Activated CD4-positive, alpha-beta T cell treated with anti-CD3 and anti-CD28 coated beads, Interleukin-2, amount 10 ng/mL, durations not matched to agents 7 days and 5 days (primary cell): ENCODE results near the gene SIRT6. TPM values are rescaled to one million over a fixed set of nuclear protein-coding genes. Genes with fewer than 3 reads are reported as not detected.
"Not testable (repeated sequence)": the region's sequence is repeated elsewhere in the genome, so short reads cannot be mapped to it uniquely, and the experiment has no call there.

Experiments
- CTCF ChIA-PET: fragments of 350-600 bp; sonication (Branson Sonifier 250); formaldehyde crosslinking; loops from one replicate; lab custom pipeline; 2021; ENCODE audit warnings: antibody characterized with exemption; lab: Charles Lee
- POLR2A ChIA-PET: fragments of 350-600 bp; sonication (Branson Sonifier 250); formaldehyde crosslinking; loops from one replicate; lab custom pipeline; 2021; ENCODE audit warnings: antibody characterized with exemption; lab: Charles Lee
- DNase-seq: peaks from one replicate; pipeline ENCODE4 v3.0.0-alpha.2; 2020
- H3K27ac Mint-ChIP-seq: one replicate; pipeline ENCODE4 v1.8.0; 2021; ENCODE audit warnings: mild to moderate bottlenecking, moderate library complexity, mixed read lengths
- H3K27me3 Mint-ChIP-seq: one replicate; pipeline ENCODE4 v1.8.0; 2021; ENCODE audit warnings: mixed read lengths
- H3K36me3 Mint-ChIP-seq: one replicate; pipeline ENCODE4 v1.8.0; 2021; ENCODE audit warnings: low read depth, mixed read lengths
- H3K4me1 Mint-ChIP-seq: one replicate; pipeline ENCODE4 v1.8.0; 2021; ENCODE audit warnings: mixed read lengths
- H3K4me3 Mint-ChIP-seq: one replicate; pipeline ENCODE4 v1.8.0; 2021; ENCODE audit warnings: mild to moderate bottlenecking, moderate library complexity, mixed read lengths
- H3K9me3 Mint-ChIP-seq: one replicate; pipeline ENCODE4 v1.8.0; 2021; ENCODE audit warnings: mixed read lengths
- total RNA-seq, 2 experiments: library from RNA; stranded (reverse); gene quantifications; one replicate each; pipeline ENCODE4 v1.2.3, GENCODE V29; 2021

Gene SIRT6
- total RNA-seq, 2 experiments from 2014 or later = 31.3 to 35.2 TPM

- H3K9me3 Mint-ChIP-seq, H3K4me3 Mint-ChIP-seq, DNase-seq, H3K27ac Mint-ChIP-seq, H3K27me3 Mint-ChIP-seq, POLR2A ChIA-PET, H3K36me3 Mint-ChIP-seq: not testable (repeated sequence)
- peaks cover 13% of the 10 kb centered on the region for H3K4me1 Mint-ChIP-seq
- CTCF ChIA-PET = interaction anchor here (0.6 to 1.0 kb wide), 2 partner anchors 19 to 78 kb away, joined by 4 to 5 read pairs; no protein-coding TSS in a partner anchor
Observed at GRCh38 chr19:4135386-4135785, 47.0 kb downstream of the SIRT6 start.

GRCh38 chr19:4134351-4134750 lies 48.0 kb downstream of the SIRT6 start:
- H3K9me3 Mint-ChIP-seq = no peaks in the 10 kb centered on the region

GRCh38 chr19:4130744-4131438 lies 51.5 kb downstream of the SIRT6 start:
- peaks cover 4% of the 10 kb centered on the region for H3K4me1 Mint-ChIP-seq
- DNase-seq = no peak
- no peaks in the 10 kb centered on the region for H3K9me3 Mint-ChIP-seq
- POLR2A ChIA-PET = interaction anchor here (0.5 kb wide), 1 partner anchor 147 kb away, joined by 3 read pairs; no protein-coding TSS in a partner anchor
- H3K36me3 Mint-ChIP-seq = no peaks in the 10 kb centered on the region
- H3K27ac Mint-ChIP-seq = no peak overlapping the region
- H3K27me3 Mint-ChIP-seq = peaks cover 6% of the 10 kb centered on the region
- CTCF ChIA-PET = interaction anchor here (1.0 to 4.7 kb wide), 2 partner anchors 8 to 143 kb away, joined by 8 to 17 read pairs; no protein-coding TSS in a partner anchor
- no peak overlapping the region for H3K4me3 Mint-ChIP-seq

More at GRCh38 chr19:4134351-4134750, 48.0 kb downstream of the SIRT6 start:
- ChIA-PET POLR2A (no interaction called here), CTCF (interaction anchor here (1.0 kb wide), 1 partner anchor 20 kb away, joined by 4 read pairs; no protein-coding TSS in a partner anchor)
- no peak for DNase-seq
- Mint-ChIP-seq H3K4me1 (peaks cover 3% of the 10 kb centered on the region), H3K36me3 (no peaks in the 10 kb centered on the region), H3K27me3 (peaks cover 6% of the 10 kb centered on the region), H3K4me3 (no peak overlapping the region), H3K27ac (no peak overlapping the region)

- H3K4me1 Mint-ChIP-seq, H3K9me3 Mint-ChIP-seq, H3K27ac Mint-ChIP-seq, POLR2A ChIA-PET, H3K27me3 Mint-ChIP-seq, H3K4me3 Mint-ChIP-seq, H3K36me3 Mint-ChIP-seq, DNase-seq: not testable (repeated sequence)
- CTCF ChIA-PET = interaction anchor here (4.7 kb wide), 1 partner anchor 10 kb away, joined by 17 read pairs; no protein-coding TSS in a partner anchor
Observed at GRCh38 chr19:4129050-4129449, 53.3 kb downstream of the SIRT6 start.

- DNase-seq, POLR2A ChIA-PET, H3K9me3 Mint-ChIP-seq, H3K36me3 Mint-ChIP-seq, H3K27ac Mint-ChIP-seq, H3K4me3 Mint-ChIP-seq, H3K27me3 Mint-ChIP-seq: not testable (repeated sequence)
- H3K4me1 Mint-ChIP-seq = peaks cover 18% of the 10 kb centered on the region
- CTCF ChIA-PET = interaction anchor here (4.7 kb wide), 1 partner anchor 12 kb away, joined by 17 read pairs; no protein-coding TSS in a partner anchor
Observed at GRCh38 chr19:4127322-4127721, 55.0 kb downstream of the SIRT6 start.

- peak overlapping the region; percentile 55 for H3K4me3 Mint-ChIP-seq
- ChIA-PET POLR2A (no interaction called here), CTCF (interaction anchor here (1.5 kb wide), 1 partner anchor 15 kb away, joined by 5 read pairs; no protein-coding TSS in a partner anchor)
- H3K36me3 Mint-ChIP-seq = peaks cover 5% of the 10 kb centered on the region
- no peak for DNase-seq
- no peaks in the 10 kb centered on the region for H3K27me3 Mint-ChIP-seq
- H3K4me1 Mint-ChIP-seq = peaks cover 26% of the 10 kb centered on the region
- H3K9me3 Mint-ChIP-seq = no peaks in the 10 kb centered on the region
- no peak overlapping the region for H3K27ac Mint-ChIP-seq
Observed at GRCh38 chr19:4124638-4125037, 57.7 kb downstream of the SIRT6 start.

Other genes with a start within 250 kb of the SIRT6 start
- not detected for gene NMRK2, start 249.5 kb downstream of the SIRT6 start, total RNA-seq
- gene DAPK3, start 211.5 kb downstream of the SIRT6 start, total RNA-seq = 10 to 100 TPM; 35.5 to 41.8 TPM
- gene EEF2, start 197.1 kb downstream of the SIRT6 start, total RNA-seq = 1,000 to 10,000 TPM; 1,428 to 1,492 TPM
- gene PIAS4, start 174.8 kb downstream of the SIRT6 start, total RNA-seq = 10 to 100 TPM; 33.3 to 40.4 TPM
- gene ZBTB7A, start 115.7 kb downstream of the SIRT6 start, total RNA-seq = 10 to 100 TPM; 39.4 to 47.5 TPM
- gene MAP2K2, start 58.4 kb downstream of the SIRT6 start, total RNA-seq = 100 to 1,000 TPM; 175 to 202 TPM
- under 1 TPM in 1 of 2 experiments, not detected in 1; 0.07 TPM for gene CREB3L3, start 28.9 kb downstream of the SIRT6 start, total RNA-seq
- gene ANKRD24, start 126 bp upstream of the SIRT6 start, total RNA-seq = under 1 TPM; 0.60 to 0.72 TPM
- gene EBI3, start 47.0 kb upstream of the SIRT6 start, total RNA-seq = 1 to 10 TPM in 1 of 2 experiments, under 1 TPM in 1; 0.27 to 1.2 TPM
- 10 to 100 TPM; 24.8 to 25.5 TPM for gene YJU2, start 64.5 kb upstream of the SIRT6 start, total RNA-seq
- not detected for gene SHD, start 96.7 kb upstream of the SIRT6 start, total RNA-seq
- gene TMIGD2, start 119.8 kb upstream of the SIRT6 start, total RNA-seq = 10 to 100 TPM; 45.4 to 48.7 TPM
- gene FSD1, start 122.0 kb upstream of the SIRT6 start, total RNA-seq = 10 to 100 TPM; 12.7 to 17.2 TPM
- 10 to 100 TPM; 10.4 to 11.9 TPM for gene STAP2, start 156.3 kb upstream of the SIRT6 start, total RNA-seq
- gene MPND, start 161.0 kb upstream of the SIRT6 start, total RNA-seq = 10 to 100 TPM; 21.2 to 28.1 TPM
- 10 to 100 TPM; 67.7 to 68.2 TPM for gene SH3GL1, start 218.0 kb upstream of the SIRT6 start, total RNA-seq
- gene CHAF1A, start 220.1 kb upstream of the SIRT6 start, total RNA-seq = 10 to 100 TPM; 77.1 to 83.7 TPM